ENCODE results near the gene CLNK.

DNA sequence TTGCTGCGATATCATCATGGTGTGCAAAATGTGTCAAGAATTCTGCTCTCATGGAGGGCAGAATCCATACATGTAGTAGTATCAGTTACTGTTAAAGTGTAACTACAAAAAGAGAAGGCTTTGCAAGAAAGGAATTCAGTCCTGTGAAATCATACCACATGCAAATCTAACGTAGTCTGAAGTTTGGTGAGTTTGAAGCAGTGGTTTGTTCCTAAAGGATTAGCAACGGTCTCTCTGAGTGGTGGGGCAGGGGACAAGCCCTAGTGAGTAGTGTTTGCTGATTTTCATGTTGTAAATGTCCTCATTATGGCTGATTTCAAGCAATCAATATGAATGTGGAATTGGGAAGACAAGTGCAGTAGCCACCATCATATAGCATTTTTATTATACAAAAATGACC is 47.1 kb upstream of the CLNK start:
- no peak for TF ChIP-seq POLR2A (IDR thresholded peaks at IDR 0.05)
- TF ChIP-seq CTCF (IDR thresholded peaks at IDR 0.05) = no peak
